D341Med (cell line): ENCODE data around the gene BCKDHB.
"Not testable (repeated sequence)": the region's sequence is repeated elsewhere in the genome, so short reads cannot be mapped to it uniquely, and the experiment has no call there.

ENCODE experiments used
- DNase-seq: peaks from one replicate; pipeline ENCODE4 v3.0.0; 2012; ENCODE audit warnings: low spot score

Gene BCKDHB

DNA sequence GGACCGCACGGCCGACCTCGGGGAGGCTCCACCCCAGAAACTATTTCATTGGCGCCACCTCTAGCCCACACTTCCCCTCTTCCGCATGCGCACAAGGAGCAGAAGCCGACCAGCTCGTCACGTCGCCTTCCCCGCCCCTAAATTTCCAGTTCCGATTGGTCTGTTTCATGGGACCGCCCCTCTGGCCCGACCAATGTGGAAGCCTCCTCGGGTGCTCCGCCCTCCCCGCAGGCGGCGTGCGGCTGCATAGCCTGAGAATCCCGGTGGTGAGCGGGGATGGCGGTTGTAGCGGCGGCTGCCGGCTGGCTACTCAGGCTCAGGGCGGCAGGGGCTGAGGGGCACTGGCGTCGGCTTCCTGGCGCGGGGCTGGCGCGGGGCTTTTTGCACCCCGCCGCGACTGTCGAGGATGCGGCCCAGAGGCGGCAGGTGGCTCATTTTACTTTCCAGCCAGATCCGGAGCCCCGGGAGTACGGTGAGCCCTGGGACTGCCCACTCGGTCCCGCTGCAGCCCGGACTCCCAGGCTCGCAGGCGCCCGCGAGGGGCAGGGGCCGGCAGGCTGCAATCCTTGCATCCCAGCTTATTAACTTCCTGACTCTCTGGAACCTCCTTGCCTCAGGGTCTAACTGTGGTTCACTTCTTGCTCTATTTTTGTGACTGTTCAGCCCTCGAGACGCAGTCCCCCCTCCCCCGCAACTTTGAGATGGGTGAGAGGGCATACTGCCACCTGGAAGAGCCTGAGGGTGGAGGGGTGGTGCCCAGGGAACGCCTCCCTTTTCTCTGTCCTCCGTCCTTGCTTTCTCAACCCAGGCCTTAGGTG lies at the start of gene BCKDHB:
TSS of gene BCKDHB (plus strand) at position 254 of the 818 bp plus-strand sequence. CDS start at position 277, 23 bp downstream.
- DNase-seq, result peak; percentile 98

DNA sequence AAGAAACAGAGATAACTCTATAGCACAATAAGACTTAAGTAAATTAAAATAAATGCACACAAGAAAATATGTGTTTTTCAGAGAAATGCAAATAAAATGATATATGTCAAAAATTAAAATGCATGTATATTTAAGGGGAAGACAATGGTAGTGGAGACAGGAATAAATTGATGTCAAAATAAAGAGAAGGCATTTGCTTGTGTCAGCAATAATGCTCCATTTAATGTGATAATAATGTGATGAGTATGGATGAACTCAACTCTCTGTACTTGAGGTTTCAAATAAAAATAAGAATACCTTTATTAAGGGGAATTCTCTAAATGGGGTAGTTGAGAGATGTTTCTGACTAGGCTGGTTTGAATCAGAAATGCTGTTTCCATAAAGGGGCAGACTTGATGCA lies 45.7 kb upstream of the BCKDHB start:
- no peak for DNase-seq

DNA sequence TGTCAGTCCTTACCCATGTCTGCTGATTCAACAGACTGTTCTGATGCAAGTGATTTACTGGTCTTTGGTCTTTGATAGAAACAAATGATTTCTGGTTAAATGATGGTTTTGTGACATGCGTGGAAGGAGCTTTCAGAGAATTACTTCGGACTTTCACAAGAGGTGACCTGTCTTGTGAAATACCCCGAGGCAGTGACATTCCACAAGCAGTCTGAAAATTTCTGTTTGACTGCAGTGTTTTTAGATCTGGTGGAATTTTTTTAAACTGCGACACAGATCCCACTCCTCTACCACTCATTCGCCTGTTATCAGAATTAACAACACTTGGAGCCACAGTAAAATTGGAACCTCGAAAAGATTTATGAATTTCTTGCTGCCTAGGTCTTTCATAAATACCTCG lies 38.3 kb upstream of the BCKDHB start:
- not testable (repeated sequence) for DNase-seq

DNA sequence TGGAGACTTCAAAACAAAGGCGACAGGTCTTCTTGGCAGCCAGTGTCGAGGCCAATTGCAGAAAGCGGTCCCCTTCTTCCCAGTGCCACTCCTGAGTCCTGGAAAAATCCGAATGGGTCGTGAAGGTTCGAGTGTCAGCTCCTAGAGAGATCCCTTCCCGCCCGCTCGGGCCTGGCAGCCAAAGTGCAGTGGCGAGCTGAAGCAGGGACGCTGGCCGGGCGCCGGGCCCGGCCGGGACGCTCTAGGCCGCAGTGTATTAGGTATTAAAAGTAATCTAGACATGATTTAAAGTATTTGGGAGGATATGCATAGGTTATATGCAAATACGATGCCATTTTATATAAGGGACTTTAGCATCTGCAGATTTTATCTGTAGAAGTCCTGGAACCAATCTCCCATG lies 36.0 kb upstream of the BCKDHB start:
- not testable (repeated sequence) for DNase-seq

DNA sequence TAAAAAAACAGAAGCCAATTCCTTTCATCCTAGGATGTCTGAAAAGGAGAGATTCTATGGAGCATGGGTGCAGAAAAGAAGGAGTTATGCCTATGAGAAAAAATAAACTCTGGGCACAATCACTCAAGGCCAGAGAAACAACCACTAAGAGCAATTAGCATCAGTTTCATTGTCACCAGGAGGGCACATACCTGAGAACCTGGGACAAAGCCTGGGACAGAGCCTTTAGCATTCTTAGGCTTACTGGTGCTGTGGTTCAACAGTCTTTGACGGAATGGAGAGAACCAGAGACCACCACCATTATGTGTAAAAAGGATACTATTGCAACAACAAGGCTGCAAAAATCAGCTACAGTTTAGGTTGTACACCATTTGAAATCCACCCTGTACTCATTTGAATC lies 29.4 kb upstream of the BCKDHB start:
- no peak for DNase-seq

DNA sequence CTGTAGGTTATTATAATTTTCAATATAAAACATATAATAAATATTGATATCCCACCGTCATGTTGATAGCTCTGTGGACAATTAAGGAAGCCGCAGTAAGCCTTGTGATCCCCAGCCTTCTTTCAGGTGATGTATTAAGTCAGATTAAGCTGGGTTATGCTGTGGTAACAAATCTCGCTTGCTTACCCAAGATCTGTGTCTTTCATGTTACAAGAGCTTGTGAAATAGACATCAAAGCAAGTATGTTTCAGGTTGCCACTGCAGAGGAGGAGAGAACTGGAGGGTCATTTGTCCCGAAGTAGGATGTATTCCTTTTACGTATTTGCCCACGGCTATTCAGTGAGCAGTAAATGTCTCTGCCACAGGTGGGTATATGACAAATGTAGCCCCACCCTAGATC lies 17.8 kb upstream of the BCKDHB start:
- no peak for DNase-seq

DNA sequence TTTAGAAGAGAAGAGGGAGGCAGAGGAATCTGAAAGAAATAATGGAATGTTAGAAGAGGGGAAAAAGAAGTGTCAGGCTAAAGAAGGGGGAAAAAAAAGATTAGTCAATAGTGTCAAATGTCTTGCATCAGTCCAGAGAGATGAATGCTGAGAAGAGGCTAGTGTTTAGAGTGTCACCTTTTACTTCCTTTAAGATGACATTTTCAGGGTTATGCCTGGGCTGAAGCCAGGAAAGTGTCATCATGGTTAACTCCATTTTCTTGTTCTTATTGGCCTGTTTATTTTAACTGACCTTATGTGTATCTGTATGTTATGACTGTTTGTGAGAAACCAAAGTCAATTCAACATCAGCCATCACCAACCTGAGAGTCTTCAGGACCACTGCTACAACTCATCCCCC lies 15.0 kb upstream of the BCKDHB start:
- DNase-seq, result no peak

DNA sequence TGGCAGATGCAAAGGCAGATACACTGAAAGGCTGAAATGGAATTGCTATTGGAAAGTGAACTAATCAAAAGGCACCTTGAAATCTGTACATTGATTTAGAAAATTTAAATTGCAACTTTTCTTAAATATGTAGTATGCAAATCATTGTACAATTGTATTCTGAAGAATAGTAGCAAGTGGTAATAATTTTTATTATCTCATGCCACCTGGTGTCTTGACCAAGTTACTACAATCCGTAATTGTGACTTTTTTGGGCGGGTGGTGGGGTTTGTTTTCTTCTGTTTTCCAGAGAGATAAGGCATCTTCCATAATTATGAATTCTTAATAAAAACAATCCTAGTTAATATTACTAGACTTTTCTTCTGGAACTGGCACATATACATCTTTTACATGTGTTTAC lies 12.5 kb upstream of the BCKDHB start:
- peak; percentile 47 for DNase-seq

DNA sequence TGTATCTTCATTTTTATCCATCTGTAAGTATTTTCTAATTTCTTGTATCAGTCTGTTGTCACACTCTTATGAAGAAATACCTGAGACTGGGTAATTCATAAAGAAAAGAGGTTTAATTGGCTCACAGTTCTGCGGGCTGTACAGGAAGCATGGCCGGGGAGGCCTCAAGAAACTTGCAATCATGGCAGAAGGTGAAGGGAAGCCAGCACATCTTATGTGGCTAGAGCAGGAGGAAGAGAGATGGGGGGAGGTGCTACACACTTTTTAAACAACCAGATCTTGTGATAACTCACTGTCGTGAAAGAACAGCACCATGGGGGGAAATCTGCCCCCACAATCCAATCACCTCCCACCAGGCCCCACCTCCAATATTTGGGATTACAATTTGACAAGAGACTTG lies 10.9 kb upstream of the BCKDHB start:
- DNase-seq, result no peak

DNA sequence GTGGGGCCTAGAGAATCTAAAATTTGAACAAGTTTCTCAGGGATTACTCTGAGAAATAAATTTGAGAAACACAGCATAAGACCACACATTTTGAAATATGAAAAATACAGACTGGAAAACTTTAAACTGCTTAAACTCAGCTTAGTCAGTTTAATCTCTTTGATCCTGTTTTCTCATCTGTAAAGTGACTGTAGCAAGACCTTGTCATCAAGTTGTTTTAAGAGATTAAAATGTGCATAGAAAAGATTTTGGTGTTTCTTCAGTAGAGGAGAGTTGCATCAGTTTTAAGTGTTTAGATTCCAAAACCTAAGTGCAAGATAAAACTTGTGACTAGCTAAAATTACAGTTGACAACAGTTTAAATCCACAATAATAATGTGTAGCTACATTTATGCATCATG lies 8.1 kb upstream of the BCKDHB start:
- DNase-seq, result no peak

DNA sequence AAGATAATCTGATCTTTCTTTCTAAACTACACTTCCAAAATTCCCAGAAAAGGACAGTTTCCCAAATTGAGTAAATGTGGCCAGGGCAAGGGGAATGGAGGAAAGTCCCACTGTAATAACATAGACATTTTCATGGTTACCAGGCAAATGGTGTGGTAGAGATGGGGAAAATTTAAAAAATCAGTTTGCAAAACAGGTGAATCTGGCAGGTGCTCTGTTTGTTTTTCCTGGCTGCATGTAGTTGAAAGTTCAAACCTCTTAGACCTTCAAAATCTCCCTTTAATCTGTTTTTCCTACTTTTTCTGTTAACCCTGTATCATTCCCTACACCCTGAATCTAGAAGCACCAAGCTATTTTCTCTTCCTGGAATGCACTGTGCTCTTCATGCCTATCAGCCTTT lies 2.0 kb upstream of the BCKDHB start:
- no peak for DNase-seq

DNA sequence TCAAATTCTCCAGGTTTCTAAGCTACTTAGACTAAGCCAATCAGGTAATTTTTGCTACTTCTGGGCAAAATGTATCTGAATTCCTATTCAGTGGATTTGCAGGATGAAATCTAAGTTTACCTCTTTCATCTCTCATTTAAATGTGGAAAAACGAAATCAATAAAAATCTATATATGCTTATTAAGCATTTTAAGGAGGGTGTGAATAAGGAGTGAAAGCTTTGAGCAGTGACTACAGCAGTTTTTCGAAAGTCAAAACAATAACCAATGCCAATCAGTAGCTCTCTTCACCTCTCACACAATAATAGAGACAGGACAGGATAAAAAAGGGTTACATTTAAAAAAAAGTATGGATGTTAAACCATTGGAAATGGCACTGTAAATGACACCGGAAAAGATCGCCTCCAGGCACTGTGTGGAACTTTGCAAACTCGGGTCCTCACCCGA lies 476 bp upstream of the BCKDHB start:
- no peak for DNase-seq

DNA sequence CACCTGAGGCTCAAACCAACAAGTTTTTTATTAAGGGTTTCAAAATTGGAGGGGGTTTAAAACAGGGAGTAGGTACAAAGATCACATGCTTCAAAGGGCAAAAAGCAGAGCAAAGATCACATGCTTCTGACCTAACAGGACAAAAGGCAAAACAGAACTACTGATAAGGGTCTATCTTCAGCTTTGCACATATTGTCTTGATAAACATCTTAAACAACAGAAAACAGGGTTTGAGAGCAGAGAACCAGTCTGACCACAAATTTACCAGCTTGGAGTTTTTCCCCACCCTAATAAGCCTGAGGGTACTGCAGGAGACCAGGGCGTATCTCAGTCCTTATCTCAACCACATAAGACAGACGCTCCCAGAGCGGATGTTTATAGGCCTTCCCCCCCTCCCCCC lies 16.1 kb downstream of the BCKDHB start:
- not testable (repeated sequence) for DNase-seq

DNA sequence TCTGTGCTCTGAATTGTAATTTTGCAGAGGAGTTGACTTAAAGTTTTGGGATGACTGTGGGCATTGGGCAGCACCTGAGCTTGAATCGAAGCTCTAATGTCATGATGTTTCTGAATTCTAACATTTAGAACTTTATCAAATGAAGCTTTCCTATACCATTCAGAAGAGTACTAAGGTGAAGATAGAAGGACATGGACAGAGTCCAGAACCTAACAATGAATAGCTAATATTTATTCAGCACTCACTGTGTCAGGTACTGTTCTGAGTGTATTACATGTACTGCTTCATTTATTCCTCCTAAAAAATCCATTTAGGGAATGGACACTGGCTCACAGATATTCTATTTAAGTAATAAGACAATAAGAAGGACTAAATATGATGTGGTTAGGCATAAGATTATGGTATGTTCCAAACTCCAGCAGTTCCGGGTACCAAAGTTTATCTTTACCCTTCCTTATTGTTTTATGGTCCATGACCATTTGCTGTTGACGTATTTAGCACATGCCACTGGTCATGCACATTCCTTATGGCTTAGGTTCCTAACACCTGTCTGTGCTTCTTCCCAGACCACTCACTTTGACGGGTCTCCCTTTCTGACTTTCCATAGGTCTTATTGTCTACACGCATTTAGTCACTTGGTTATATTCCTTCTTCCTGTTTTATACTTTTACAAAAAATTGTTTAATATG lies 20.3 kb downstream of the BCKDHB start:
- DNase-seq, result no peak

DNA sequence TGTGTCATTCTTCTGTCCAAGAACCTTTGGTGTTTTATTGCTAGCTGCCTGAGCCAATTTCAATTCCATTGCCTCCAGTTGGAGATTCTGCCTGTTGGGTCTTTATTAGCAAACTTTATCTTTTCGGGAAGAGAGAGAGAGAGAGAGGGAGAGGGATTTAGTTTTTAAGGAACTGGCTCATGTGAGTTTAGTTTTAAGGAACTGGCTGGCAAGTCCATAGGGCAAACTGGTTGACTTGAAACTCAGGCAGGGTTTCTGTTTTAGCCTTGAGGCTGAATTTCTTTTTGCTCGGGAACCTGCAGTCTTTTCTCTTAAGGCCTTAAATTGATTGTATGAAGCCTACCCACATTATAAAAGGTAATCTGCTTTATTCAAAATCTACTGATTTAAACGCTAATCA lies 23.0 kb downstream of the BCKDHB start:
- DNase-seq, result no peak

DNA sequence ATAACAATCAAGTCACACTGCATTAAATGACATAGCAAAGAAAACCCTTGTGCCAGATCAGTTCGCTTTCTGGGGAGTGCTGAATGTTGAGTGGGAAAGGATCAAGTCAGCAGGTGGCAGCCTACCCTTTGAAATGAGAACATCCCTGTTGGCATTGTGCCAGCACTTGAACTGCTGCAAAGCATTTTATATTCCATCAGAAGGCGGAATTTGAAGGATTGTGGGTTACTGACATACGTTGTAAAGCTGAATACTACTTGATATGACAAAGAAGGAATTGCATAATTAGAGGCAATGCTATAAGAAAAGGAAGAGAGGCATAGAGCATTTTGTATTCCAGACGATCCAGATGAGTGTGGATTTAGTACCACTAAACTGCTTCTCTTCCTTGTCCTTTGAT lies 26.5 kb downstream of the BCKDHB start:
- DNase-seq, result peak; percentile 70

DNA sequence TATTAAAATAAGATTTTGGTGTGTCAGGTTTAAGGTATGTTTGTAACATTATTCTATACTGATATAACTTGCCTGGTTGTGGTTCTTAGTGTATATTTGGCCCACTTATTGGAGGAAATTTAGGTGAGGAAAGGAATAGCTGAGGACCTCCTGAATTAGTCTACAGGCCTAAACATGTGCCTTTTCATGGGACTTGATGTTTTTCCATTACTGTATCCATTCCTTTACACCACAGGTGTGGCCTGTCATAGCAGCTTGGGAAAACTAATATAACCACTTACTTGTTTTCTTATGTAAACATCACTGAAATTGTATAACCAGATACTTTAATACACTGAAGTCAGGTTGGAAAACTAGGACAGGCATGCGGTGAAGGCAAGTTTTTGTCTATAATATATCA lies 27.6 kb downstream of the BCKDHB start:
- DNase-seq, result no peak

DNA sequence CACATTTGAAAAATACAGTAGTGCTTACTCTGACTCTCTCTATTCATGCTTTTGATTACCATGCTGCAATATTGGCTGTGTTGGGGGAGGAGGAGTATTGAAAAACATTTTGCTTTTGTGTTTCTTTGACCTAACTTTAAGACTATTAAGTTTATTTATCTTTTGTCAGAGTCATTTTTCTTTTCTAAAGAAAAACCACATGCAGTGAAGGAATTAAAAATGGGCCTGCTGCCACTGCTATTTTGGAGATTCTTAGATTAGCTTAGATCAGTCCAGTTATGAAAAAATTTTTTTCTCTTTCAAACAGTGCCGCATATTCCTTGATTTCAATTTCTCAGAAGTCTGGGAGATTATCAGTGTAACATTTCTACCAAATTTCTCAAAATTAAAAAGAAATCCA lies 36.1 kb downstream of the BCKDHB start:
- DNase-seq, result no peak

DNA sequence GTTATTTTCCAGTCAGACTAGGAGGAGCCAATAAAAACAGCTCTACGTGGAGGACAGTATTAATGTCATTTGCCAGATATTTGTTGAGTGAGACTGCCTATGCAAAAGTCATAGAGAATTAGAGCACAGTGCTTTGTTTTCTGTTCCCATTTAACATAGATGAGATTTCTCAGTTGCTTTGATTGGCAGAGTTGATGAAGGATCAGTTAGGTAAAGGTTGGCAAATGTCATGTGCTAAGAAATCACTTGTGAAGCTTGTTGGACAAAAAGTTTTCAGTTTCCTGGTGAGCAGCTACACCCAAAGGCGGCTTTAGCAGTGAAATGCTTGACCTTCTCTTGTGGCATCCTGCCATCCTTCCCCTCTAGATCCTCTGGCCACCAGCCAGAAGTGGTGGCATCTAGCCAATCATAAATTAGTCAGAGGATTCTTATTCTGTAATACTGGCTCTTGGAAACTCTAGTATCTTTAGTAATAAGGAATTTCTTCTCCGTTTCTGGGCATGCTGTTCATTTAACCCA lies 37.0 kb downstream of the BCKDHB start:
- no peak for DNase-seq

DNA sequence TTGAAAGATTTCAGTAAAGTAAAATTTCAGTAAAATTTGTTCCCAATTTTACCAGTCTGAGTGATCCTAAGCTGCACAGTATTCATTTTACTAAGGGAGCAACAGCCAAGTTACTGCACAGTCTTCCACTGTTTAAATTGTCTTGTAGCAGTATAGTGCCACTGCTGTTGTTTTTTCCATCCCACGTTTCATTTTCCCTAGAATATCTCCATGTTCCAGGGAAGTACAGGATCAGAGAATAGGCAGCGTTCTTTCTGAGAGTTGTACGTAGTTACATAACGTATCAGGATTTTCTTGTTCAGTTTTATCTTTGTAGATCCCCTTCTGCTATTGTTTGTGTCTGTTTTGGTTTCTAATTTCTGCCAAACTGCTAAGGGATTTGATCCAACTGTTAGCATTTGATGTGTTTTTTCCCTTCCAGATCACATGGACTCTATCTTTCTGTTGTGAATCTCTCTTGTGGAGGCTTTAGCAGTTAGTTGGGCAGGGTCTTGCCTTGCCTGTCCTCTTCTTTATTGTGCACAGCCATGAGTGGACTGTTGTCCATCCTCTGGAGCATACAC lies 38.4 kb downstream of the BCKDHB start:
- DNase-seq, result no peak

DNA sequence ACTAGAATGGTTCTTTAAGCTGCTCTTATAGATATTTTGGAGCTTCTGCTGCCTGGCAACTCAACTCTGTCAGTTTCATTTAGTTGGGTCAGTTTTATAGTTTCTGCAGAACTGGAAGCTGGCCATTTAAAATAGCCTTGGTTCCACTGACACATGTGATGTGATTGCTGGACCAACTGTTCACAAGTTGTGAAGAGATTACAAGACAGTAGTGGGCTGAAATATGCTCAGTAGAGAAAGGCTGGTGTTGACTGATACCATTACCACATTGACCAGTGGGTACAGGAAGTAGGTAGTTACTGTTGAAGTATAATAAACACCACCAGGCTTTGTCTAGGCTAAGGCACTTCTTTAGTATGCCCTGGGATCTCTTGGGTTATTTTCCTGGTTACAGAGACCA lies 39.0 kb downstream of the BCKDHB start:
- no peak for DNase-seq

DNA sequence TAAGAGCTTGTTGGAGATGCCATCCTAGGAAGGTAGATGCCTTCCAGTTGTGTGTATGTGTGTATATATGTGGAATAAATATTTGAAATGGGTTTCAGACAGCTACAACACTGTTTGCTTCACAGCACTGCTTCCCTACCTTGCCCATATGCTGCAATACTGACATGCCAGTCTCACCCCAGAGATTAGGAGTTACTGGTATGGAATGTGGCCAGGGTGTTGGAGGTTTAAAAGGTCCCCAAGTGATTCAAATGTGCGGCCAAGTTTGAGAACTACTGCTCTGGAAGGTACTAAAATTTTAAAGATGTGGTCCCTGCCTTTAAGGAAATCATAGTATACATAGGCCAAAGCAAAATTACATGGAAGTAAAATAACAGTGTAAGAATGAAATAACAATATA lies 39.5 kb downstream of the BCKDHB start:
- DNase-seq, result no peak

DNA sequence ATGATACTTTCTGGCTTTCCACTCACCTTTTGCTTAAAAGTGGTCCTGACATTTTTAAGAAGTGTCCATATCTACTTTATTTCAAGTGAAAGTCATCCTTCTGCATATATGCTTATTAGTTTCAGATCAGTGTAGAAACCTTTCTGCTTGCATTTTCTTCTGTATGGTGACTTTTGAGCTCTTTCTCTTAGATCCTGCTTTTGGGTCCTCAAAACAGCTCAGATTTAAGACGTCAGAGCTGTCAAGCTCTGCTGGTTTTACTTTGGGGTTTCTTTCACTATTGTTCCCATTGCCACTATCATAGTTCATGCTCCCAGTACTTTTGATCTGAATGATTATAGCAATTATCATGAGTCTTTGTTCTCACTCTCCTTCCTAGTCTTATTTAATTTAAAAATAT lies 41.7 kb downstream of the BCKDHB start:
- no peak for DNase-seq
